GM23338 (cell line): ENCODE measurements around the gene HDAC9. TPM values are rescaled to one million over a fixed set of nuclear protein-coding genes. Genes with fewer than 3 reads are reported as not detected.

Source experiments
- ATAC-seq: fragments of 200-7000 bp; cut with Tn5 transposase; 3 replicates; pipeline ENCODE4 v1.9.1; 2020
- DNase-seq: peaks from one replicate; pipeline ENCODE4 v3.0.0-alpha.2; 2015; ENCODE audit warnings: low spot score
- H2AFZ ChIP-seq: fragments of 200-600 bp; sonication (generic); 2 replicates; pipeline ENCODE4 v1.8.0; 2016; ENCODE audit warnings: antibody characterized with exemption, mild to moderate bottlenecking, moderate library complexity
- H3F3A ChIP-seq: fragments of 200-600 bp; sonication (generic); replicated peaks from 2 replicates; pipeline ENCODE4 v1.8.0; 2017; ENCODE audit warnings: antibody characterized with exemption, mixed run types, low read depth
- H3K27ac ChIP-seq: fragments of 200-600 bp; sonication (generic); 2 replicates; pipeline ENCODE4 v1.6.1; 2016; ENCODE audit warnings: low read depth
- H3K27me3 ChIP-seq: fragments of 200-600 bp; sonication (generic); 2 replicates; pipeline ENCODE4 v1.8.0; 2016; ENCODE audit warnings: mild to moderate bottlenecking, mixed run types, moderate library complexity; ENCODE audit not compliant: insufficient read depth
- H3K36me3 ChIP-seq: fragments of 200-600 bp; sonication (generic); 2 replicates; pipeline ENCODE4 v1.8.0; 2016; ENCODE audit warnings: mild to moderate bottlenecking; ENCODE audit not compliant: insufficient read depth
- H3K4me1 ChIP-seq: fragments of 200-600 bp; sonication (generic); 2 replicates; pipeline ENCODE4 v1.8.0; 2016; ENCODE audit warnings: mild to moderate bottlenecking, moderate library complexity; ENCODE audit not compliant: insufficient read depth
- H3K4me2 ChIP-seq: fragments of 200-600 bp; sonication (generic); 2 replicates; pipeline ENCODE4 v1.7.1; 2017; ENCODE audit warnings: mixed run types
- H3K4me3 ChIP-seq: fragments of 200-600 bp; sonication (generic); 2 replicates; pipeline ENCODE4 v1.6.1; 2016; ENCODE audit warnings: mixed run types
- H3K79me2 ChIP-seq: fragments of 200-600 bp; sonication (generic); replicated peaks from 2 replicates; pipeline ENCODE4 v1.8.0; 2017; ENCODE audit warnings: mild to moderate bottlenecking; ENCODE audit not compliant: insufficient read depth
- H3K9me2 ChIP-seq: fragments of 200-600 bp; sonication (generic); 2 replicates; pipeline ENCODE4 v1.8.0; 2017; ENCODE audit not compliant: insufficient read depth
- H4K20me1 ChIP-seq: fragments of 200-600 bp; sonication (generic); replicated peaks from 2 replicates; pipeline ENCODE4 v1.8.0; 2017; ENCODE audit warnings: mild to moderate bottlenecking; ENCODE audit not compliant: insufficient read depth
- H3K27ac Mint-ChIP-seq: 2 replicates; pipeline ENCODE4 v1.8.0; 2020; ENCODE audit warnings: inconsistent platforms, mild to moderate bottlenecking, moderate library complexity, mixed read lengths
- H3K27me3 Mint-ChIP-seq: 3 replicates; pipeline ENCODE4 v1.8.0; 2022; ENCODE audit warnings: low read depth, mild to moderate bottlenecking, moderate library complexity, mixed read lengths, inconsistent platforms; ENCODE audit not compliant: insufficient read depth, poor library complexity
- H3K36me3 Mint-ChIP-seq: 3 replicates; pipeline ENCODE4 v1.8.0; 2021; ENCODE audit warnings: low read depth, mild to moderate bottlenecking, inconsistent platforms, moderate library complexity, mixed read lengths
- H3K4me1 Mint-ChIP-seq: 3 replicates; pipeline ENCODE4 v1.8.0; 2020; ENCODE audit warnings: mild to moderate bottlenecking, inconsistent platforms, mixed read lengths
- H3K4me3 Mint-ChIP-seq: 3 replicates; pipeline ENCODE4 v1.8.0; 2021; ENCODE audit warnings: moderate library complexity, mild to moderate bottlenecking, inconsistent platforms, mixed read lengths
- H3K9me3 Mint-ChIP-seq: 3 replicates; pipeline ENCODE4 v1.8.0; 2020; ENCODE audit warnings: moderate library complexity, mild to moderate bottlenecking, inconsistent platforms, mixed read lengths
- CREB1 ChIP-seq: fragments of 250-450 bp; sonication (Bioruptor Pico); IDR thresholded peaks from 2 replicates; pipeline ENCODE4 v1.5.0; 2020; ENCODE audit warnings: low read depth, mild to moderate bottlenecking, moderate library complexity
- EZH2 ChIP-seq: fragments of 200-600 bp; sonication (generic); IDR thresholded peaks from one replicate; pipeline ENCODE4 v1.8.0; 2017; ENCODE audit warnings: antibody characterized with exemption, mild to moderate bottlenecking, low read depth; ENCODE audit not compliant: unreplicated experiment
- EZH2phosphoT487 ChIP-seq: fragments of 200-600 bp; sonication (generic); IDR thresholded peaks from one replicate; pipeline ENCODE4 v1.8.1; 2018; ENCODE audit warnings: antibody characterized with exemption; ENCODE audit not compliant: unreplicated experiment
- JUNB ChIP-seq: IDR thresholded peaks from one replicate; pipeline ENCODE4 v1.6.1; 2016; ENCODE audit warnings: antibody characterized with exemption; ENCODE audit not compliant: unreplicated experiment
- NANOG ChIP-seq: IDR thresholded peaks from 2 replicates; pipeline ENCODE4 v1.6.1; 2016; ENCODE audit warnings: antibody characterized with exemption, borderline replicate concordance
- POLR2AphosphoS5 ChIP-seq: IDR thresholded peaks from 2 replicates; pipeline ENCODE4 v1.6.1; 2016; ENCODE audit warnings: antibody characterized with exemption, low read depth
- ZNF114 ChIP-seq: fragments of 250-450 bp; sonication (Bioruptor Pico); IDR thresholded peaks from 2 replicates; pipeline ENCODE4 v1.5.0; 2020; ENCODE audit warnings: mild to moderate bottlenecking, moderate library complexity
- ZNF331 ChIP-seq: fragments of 250-450 bp; sonication (Bioruptor Pico); IDR thresholded peaks from 2 replicates; pipeline ENCODE4 v1.5.0; 2020; ENCODE audit warnings: low read depth, mild to moderate bottlenecking, moderate library complexity
- polyA plus RNA-seq: library from polyadenylated mRNA; unstranded; fragments of >200 nt; fragmentation: Nextera tagmentation; extraction: Ambion mirVana; gene quantifications from 2 replicates; pipeline ENCODE4 v1.2.1, GENCODE V29; 2016
- total RNA-seq: library from RNA; depleted of rRNA; stranded (reverse); fragments of >200 nt; shearing (Covaris generic); gene quantifications from 2 replicates; pipeline ENCODE4 v1.2.3, GENCODE V29; 2014
- TF ChIP-seq, protein P1 (sequence below): fragments of 250-450 bp; sonication (Bioruptor Pico); IDR thresholded peaks from 2 replicates; pipeline ENCODE4 v1.5.0; 2020; ENCODE audit warnings: mild to moderate bottlenecking, moderate library complexity
- TF ChIP-seq, protein P2 (sequence below): IDR thresholded peaks from 2 replicates; pipeline ENCODE4 v1.6.1; 2016; ENCODE audit warnings: antibody characterized with exemption
- TF ChIP-seq, protein P3 (sequence below): IDR thresholded peaks from one replicate; pipeline ENCODE4 v1.6.1; 2018; ENCODE audit warnings: antibody characterized with exemption; ENCODE audit not compliant: unreplicated experiment

The HDAC9 gene
- total and polyA plus RNA-seq, 2 experiments from 2014 or later = 8.3 to 18.5 TPM

DNA sequence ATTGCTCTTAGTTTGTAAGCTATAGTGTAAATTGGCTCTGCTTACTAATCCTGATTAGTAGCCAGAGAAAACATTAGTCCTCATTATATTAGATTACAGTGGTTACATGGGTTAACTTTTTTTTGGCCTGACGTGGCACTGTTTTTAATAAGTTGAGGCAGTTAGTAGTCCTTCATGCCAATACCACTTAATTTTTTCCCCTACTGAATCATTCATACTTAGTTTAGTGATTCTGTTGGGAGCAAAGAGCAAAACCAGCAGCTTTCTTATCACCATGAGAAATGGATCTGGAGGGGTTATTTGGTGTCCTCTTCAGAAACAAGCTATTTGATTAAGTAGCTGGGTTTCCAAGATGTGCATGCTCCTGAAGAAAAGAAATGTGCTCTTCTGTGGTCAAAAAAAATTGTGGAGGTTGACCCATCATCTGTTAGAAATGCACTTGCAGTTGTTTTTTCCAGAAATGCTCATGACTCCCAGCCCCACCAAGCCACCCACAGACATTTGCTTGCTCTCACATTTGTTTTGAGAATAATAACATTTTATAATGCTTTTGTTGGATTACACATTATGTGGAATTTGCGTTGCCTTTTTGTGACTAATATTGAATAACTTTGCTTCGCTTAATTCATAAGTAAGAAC, 258.5 kb downstream of the HDAC9 start:
- H3K9me3 Mint-ChIP-seq = no peaks in the 10 kb centered on the region
- no peaks in the 10 kb centered on the region for H3K27me3 ChIP-seq
- H3K4me1 Mint-ChIP-seq = no peaks in the 10 kb centered on the region
- H3K4me3 Mint-ChIP-seq = no peak overlapping the region
- H3K4me2 ChIP-seq = no peak overlapping the region
- H3K9me2 ChIP-seq = no peaks in the 10 kb centered on the region
- H3K36me3 Mint-ChIP-seq = no peaks in the 10 kb centered on the region
- H3K79me2 ChIP-seq = no peaks in the 10 kb centered on the region
- TF ChIP-seq ZNF114 (no peak), ZNF331 (CRISPR knock-in tag) (no peak), EZH2phosphoT487 (no peak)
- H3K4me1 ChIP-seq = no peaks in the 10 kb centered on the region
- no peaks in the 10 kb centered on the region for H4K20me1 ChIP-seq
- H3F3A ChIP-seq = no peaks in the 10 kb centered on the region
- no peak overlapping the region for H2AFZ ChIP-seq
- ATAC-seq (no peak), DNase-seq (no peak)
- H3K27me3 Mint-ChIP-seq = no peaks in the 10 kb centered on the region
- H3K36me3 ChIP-seq = no peaks in the 10 kb centered on the region
- H3K27ac Mint-ChIP-seq = no peak overlapping the region
- no peak overlapping the region for H3K27ac ChIP-seq
- H3K4me3 ChIP-seq = no peak overlapping the region

DNA sequence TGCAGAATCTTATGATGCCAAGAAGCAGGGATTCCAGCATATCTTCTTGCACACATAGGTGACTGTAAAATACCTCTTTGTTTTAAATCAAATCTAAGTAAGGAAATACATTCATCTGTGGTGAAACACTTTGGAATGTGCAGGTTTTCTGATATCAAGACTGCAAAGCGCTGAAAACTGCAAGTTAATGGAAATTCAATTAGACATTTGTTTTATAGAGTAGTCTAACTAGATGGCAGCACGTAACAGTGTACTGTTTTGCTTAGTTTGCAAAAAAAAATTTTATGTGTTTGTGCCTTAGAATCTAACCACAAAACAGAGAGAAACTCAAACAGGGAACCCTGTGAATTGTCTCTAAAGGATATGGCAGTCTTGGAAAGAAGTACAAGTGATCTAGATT, 259.2 kb downstream of the HDAC9 start:
- Mint-ChIP-seq H3K36me3 (no peaks in the 10 kb centered on the region), H3K4me1 (no peaks in the 10 kb centered on the region), H3K27me3 (no peaks in the 10 kb centered on the region), H3K27ac (no peak overlapping the region), H3K4me3 (no peak overlapping the region), H3K9me3 (no peaks in the 10 kb centered on the region)
- Histone ChIP-seq H4K20me1 (no peaks in the 10 kb centered on the region), H3K79me2 (no peaks in the 10 kb centered on the region), H3K36me3 (no peaks in the 10 kb centered on the region), H3K4me2 (no peak overlapping the region), H3F3A (no peaks in the 10 kb centered on the region), H3K4me1 (no peaks in the 10 kb centered on the region), H3K27me3 (no peaks in the 10 kb centered on the region), H3K4me3 (no peak overlapping the region), H3K9me2 (no peaks in the 10 kb centered on the region), H3K27ac (no peak overlapping the region), H2AFZ (no peak overlapping the region)
- DNase-seq = no peak
- ATAC-seq = no peak
- TF ChIP-seq, protein P1, sequence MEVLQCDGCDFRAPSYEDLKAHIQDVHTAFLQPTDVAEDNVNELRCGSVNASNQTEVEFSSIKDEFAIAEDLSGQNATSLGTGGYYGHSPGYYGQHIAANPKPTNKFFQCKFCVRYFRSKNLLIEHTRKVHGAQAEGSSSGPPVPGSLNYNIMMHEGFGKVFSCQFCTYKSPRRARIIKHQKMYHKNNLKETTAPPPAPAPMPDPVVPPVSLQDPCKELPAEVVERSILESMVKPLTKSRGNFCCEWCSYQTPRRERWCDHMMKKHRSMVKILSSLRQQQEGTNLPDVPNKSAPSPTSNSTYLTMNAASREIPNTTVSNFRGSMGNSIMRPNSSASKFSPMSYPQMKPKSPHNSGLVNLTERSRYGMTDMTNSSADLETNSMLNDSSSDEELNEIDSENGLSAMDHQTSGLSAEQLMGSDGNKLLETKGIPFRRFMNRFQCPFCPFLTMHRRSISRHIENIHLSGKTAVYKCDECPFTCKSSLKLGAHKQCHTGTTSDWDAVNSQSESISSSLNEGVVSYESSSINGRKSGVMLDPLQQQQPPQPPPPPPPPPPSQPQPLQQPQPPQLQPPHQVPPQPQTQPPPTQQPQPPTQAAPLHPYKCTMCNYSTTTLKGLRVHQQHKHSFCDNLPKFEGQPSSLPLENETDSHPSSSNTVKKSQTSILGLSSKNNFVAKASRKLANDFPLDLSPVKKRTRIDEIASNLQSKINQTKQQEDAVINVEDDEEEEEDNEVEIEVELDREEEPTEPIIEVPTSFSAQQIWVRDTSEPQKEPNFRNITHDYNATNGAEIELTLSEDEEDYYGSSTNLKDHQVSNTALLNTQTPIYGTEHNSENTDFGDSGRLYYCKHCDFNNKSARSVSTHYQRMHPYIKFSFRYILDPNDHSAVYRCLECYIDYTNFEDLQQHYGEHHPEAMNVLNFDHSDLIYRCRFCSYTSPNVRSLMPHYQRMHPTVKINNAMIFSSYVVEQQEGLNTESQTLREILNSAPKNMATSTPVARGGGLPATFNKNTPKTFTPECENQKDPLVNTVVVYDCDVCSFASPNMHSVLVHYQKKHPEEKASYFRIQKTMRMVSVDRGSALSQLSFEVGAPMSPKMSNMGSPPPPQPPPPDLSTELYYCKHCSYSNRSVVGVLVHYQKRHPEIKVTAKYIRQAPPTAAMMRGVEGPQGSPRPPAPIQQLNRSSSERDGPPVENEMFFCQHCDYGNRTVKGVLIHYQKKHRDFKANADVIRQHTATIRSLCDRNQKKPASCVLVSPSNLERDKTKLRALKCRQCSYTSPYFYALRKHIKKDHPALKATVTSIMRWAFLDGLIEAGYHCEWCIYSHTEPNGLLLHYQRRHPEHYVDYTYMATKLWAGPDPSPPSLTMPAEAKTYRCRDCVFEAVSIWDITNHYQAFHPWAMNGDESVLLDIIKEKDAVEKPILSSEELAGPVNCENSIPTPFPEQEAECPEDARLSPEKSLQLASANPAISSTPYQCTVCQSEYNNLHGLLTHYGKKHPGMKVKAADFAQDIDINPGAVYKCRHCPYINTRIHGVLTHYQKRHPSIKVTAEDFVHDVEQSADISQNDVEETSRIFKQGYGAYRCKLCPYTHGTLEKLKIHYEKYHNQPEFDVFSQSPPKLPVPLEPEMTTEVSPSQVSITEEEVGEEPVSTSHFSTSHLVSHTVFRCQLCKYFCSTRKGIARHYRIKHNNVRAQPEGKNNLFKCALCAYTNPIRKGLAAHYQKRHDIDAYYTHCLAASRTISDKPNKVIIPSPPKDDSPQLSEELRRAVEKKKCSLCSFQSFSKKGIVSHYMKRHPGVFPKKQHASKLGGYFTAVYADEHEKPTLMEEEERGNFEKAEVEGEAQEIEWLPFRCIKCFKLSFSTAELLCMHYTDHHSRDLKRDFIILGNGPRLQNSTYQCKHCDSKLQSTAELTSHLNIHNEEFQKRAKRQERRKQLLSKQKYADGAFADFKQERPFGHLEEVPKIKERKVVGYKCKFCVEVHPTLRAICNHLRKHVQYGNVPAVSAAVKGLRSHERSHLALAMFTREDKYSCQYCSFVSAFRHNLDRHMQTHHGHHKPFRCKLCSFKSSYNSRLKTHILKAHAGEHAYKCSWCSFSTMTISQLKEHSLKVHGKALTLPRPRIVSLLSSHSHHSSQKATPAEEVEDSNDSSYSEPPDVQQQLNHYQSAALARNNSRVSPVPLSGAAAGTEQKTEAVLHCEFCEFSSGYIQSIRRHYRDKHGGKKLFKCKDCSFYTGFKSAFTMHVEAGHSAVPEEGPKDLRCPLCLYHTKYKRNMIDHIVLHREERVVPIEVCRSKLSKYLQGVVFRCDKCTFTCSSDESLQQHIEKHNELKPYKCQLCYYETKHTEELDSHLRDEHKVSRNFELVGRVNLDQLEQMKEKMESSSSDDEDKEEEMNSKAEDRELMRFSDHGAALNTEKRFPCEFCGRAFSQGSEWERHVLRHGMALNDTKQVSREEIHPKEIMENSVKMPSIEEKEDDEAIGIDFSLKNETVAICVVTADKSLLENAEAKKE = no peak
- TF ChIP-seq NANOG (no peak), EZH2phosphoT487 (no peak), ZNF114 (no peak), CREB1 (CRISPR knock-in tag) (no peak), JUNB (no peak), POLR2AphosphoS5 (no peak), ZNF331 (CRISPR knock-in tag) (no peak), EZH2 (no peak)
- TF ChIP-seq, protein P2, sequence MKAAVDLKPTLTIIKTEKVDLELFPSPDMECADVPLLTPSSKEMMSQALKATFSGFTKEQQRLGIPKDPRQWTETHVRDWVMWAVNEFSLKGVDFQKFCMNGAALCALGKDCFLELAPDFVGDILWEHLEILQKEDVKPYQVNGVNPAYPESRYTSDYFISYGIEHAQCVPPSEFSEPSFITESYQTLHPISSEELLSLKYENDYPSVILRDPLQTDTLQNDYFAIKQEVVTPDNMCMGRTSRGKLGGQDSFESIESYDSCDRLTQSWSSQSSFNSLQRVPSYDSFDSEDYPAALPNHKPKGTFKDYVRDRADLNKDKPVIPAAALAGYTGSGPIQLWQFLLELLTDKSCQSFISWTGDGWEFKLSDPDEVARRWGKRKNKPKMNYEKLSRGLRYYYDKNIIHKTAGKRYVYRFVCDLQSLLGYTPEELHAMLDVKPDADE = no peak
- TF ChIP-seq, protein P3, sequence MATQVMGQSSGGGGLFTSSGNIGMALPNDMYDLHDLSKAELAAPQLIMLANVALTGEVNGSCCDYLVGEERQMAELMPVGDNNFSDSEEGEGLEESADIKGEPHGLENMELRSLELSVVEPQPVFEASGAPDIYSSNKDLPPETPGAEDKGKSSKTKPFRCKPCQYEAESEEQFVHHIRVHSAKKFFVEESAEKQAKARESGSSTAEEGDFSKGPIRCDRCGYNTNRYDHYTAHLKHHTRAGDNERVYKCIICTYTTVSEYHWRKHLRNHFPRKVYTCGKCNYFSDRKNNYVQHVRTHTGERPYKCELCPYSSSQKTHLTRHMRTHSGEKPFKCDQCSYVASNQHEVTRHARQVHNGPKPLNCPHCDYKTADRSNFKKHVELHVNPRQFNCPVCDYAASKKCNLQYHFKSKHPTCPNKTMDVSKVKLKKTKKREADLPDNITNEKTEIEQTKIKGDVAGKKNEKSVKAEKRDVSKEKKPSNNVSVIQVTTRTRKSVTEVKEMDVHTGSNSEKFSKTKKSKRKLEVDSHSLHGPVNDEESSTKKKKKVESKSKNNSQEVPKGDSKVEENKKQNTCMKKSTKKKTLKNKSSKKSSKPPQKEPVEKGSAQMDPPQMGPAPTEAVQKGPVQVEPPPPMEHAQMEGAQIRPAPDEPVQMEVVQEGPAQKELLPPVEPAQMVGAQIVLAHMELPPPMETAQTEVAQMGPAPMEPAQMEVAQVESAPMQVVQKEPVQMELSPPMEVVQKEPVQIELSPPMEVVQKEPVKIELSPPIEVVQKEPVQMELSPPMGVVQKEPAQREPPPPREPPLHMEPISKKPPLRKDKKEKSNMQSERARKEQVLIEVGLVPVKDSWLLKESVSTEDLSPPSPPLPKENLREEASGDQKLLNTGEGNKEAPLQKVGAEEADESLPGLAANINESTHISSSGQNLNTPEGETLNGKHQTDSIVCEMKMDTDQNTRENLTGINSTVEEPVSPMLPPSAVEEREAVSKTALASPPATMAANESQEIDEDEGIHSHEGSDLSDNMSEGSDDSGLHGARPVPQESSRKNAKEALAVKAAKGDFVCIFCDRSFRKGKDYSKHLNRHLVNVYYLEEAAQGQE = no peak
